B cell (primary cell): ENCODE data around the gene SSRP1.

Source experiments
- CTCF ChIP-seq: fragments of 200-600 bp; IDR thresholded peaks from one replicate; pipeline ENCODE4 v1.8.0; 2022; ENCODE audit warnings: antibody characterized with exemption, mild to moderate bottlenecking
- EZH2 ChIP-seq: IDR thresholded peaks from 2 replicates; pipeline ENCODE4 v1.6.1; 2012; ENCODE audit warnings: borderline replicate concordance, low read depth, mild to moderate bottlenecking, moderate library complexity, low read length; ENCODE audit not compliant: insufficient read depth, poor library complexity, severe bottlenecking

GRCh38 chr11:57327721-57328120 lies 8.0 kb downstream of the SSRP1 start:
- no peak for TF ChIP-seq CTCF
- no peak for TF ChIP-seq EZH2
